ENCODE measurements around the gene KCNQ1. TPM values are rescaled to one million over a fixed set of nuclear protein-coding genes. Genes with fewer than 3 reads are reported as not detected.

Gene KCNQ1
- total RNA-seq, 1 experiment from 2014 or later, result 2.3 TPM

- no peaks in the 10 kb centered on the region for H3K23me2 ChIP-seq (ENCODE audit: insufficient read length, low read depth, low read length, poor library complexity, severe bottlenecking)
- H3K27me3 ChIP-seq (ENCODE audit: insufficient read depth, low read length), result peaks cover 2% of the 10 kb centered on the region; the same call in 1 of the 2 replicates
Measured at GRCh38 chr11:2471804-2472096, 26.9 kb downstream of the KCNQ1 start.

More at GRCh38 chr11:2471804-2472096, 26.9 kb downstream of the KCNQ1 start:
- no peaks in the 10 kb centered on the region for H4K20me1 ChIP-seq (ENCODE audit: control insufficient read depth, insufficient read depth, insufficient read length)
- no peak overlapping the region for H3K23ac ChIP-seq (ENCODE audit: insufficient read length, low read depth, low read length)
- WGBS (ENCODE audit: extremely low coverage, insufficient read length, low lambda C conversion rate), result no CpG with 5 or more reads among the region's 6 CpGs
- TF ChIP-seq CTCF (conservative IDR thresholded peaks at IDR 0.05), result no peak
- H2BK5ac ChIP-seq (ENCODE audit: insufficient read length, low read length), result no peak overlapping the region
- H3K9me3 ChIP-seq (ENCODE audit: control insufficient read depth, low read depth, low read length), result no peaks in the 10 kb centered on the region
- Mint-ChIP-seq H3K36me3 (ENCODE audit: insufficient read depth in 1 of 3, low read depth in 3 of 3) (no peaks in the 10 kb centered on the region; a peak in 1 of 7 replicates), H3K9me3 (no peaks in the 10 kb centered on the region; a peak in 1 of 5 replicates), H3K27ac (no peak overlapping the region), H3K4me1 (no peaks in the 10 kb centered on the region), H3K4me3 (no peak overlapping the region; a peak in 1 of 5 replicates), H3K27me3 (ENCODE audit: low read depth) (peaks cover 86% of the 10 kb centered on the region)
- no peak overlapping the region for H3K14ac ChIP-seq (ENCODE audit: insufficient read depth, low read length)
- no peak overlapping the region for H3K4ac ChIP-seq (ENCODE audit: low read depth, low read length)
- H3K4me1 ChIP-seq (ENCODE audit: insufficient read depth, low read length), result no peaks in the 10 kb centered on the region
- no peak overlapping the region for H3K56ac ChIP-seq (ENCODE audit: insufficient read length, low read depth, low read length)
- no peak overlapping the region for H3T11ph ChIP-seq (ENCODE audit: low read length)
- H3K79me2 ChIP-seq (ENCODE audit: insufficient read depth, low read length), result no peaks in the 10 kb centered on the region
- H2BK15ac ChIP-seq (ENCODE audit: low read depth, low read length), result no peak overlapping the region
- no peak overlapping the region for H2BK12ac ChIP-seq (ENCODE audit: insufficient read length, low read depth, low read length)
- H2AK5ac ChIP-seq (ENCODE audit: insufficient read length, low read length), result no peak overlapping the region
- H3K4me2 ChIP-seq (ENCODE audit: insufficient read depth, insufficient read length, low read length), result no peak overlapping the region
- DNase-seq, result no peak
- H2AFZ ChIP-seq (ENCODE audit: low read length), result no peak overlapping the region
- H2BK20ac ChIP-seq (ENCODE audit: low read depth, low read length, poor library complexity, severe bottlenecking), result no peak overlapping the region
- no peaks in the 10 kb centered on the region for H3K79me1 ChIP-seq (ENCODE audit: insufficient read depth, low read depth, low read length, poor library complexity, severe bottlenecking)
- no peak overlapping the region for H3K18ac ChIP-seq (ENCODE audit: insufficient read length, low read depth, low read length)
- no peak overlapping the region for H4K5ac ChIP-seq (ENCODE audit: insufficient read length, low read depth, low read length)
- H4K91ac ChIP-seq (ENCODE audit: insufficient read length, low read depth, low read length), result no peak overlapping the region
- no peak overlapping the region for H3K9ac ChIP-seq (ENCODE audit: extremely low read depth, insufficient read length, low read length)
- no peak overlapping the region for H3K27ac ChIP-seq (ENCODE audit: insufficient read length, low read depth, low read length)
- no peak overlapping the region for H4K8ac ChIP-seq (replicated peaks; ENCODE audit: insufficient read length, low read depth, low read length)
- no peak overlapping the region for H2BK120ac ChIP-seq (ENCODE audit: low read depth, low read length, poor library complexity, severe bottlenecking)

Data from H9 (cell line).